Endothelial cell of hepatic sinusoid (primary cell): ENCODE results near the gene UBASH3B.
"Not testable (repeated sequence)": the region's sequence is repeated elsewhere in the genome, so short reads cannot be mapped to it uniquely, and the experiment has no call there.

Source experiments
- in situ Hi-C: cut with HindIII; loops from 2 replicates; pipeline ENCODE4 v1.10.0; 2017; ENCODE audit warnings: low sequenced_read_pairs

Gene UBASH3B

GRCh38 chr11:122803716-122804115 lies 148.2 kb downstream of the UBASH3B start:
- in situ Hi-C loops: no loop called here

DNA sequence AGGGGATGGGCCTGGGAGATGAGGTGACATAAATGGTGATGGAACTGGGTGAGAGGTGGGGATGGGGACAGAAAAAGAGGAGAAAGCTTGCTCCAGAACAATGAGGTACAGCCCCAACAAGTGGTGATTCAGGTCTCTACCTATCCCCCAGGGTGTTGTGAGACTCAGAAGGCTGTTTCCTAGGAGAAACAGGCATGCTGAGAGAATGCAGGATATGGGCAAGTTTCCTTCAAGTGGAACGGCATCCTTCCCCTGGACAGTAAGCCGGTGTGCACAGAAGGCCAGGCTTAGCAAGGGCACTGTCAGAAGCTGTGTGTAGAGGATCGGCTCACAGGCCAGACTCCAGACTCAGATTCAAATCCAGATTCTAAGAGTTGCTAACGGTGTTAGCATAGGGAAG lies 148.6 kb downstream of the UBASH3B start:
- in situ Hi-C loops: no loop called here

GRCh38 chr11:122804796-122805195 lies 149.3 kb downstream of the UBASH3B start:
- in situ Hi-C loops: no loop called here

DNA sequence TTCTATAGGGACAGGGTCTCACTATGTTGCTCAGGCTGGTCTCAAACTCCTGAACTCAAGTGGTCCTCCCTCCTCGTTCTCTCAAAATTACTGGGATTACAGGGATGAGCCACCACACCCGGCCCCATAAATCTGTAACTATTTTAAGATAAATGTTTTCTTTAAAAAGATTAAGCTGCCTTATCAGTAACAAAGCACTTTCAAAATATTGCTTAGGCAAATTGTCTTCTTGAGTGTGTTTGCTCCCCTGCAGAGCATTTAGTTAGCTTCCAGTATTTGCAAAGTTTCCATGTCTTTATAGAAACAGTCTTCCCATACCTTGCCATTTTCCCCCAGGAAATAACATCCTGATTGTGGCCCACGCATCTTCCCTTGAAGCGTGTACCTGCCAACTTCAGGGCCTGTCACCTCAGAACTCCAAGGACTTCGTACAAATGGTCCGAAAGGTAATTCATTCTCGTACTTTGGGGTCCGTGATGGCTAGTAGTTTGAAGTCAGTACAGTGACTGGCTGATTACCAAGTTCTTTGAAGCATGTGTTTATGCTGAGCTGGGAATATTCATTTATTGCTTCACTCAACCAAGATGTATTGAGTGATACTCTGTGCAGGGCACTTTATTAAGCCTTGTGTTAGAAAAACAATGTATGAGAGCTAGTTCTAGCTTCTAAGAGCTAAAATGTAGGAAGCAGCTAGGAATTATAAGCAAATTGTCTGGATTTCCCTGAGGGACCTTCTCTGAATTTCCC lies 152.4 kb downstream of the UBASH3B start:
- in situ Hi-C loops: no loop called here

DNA sequence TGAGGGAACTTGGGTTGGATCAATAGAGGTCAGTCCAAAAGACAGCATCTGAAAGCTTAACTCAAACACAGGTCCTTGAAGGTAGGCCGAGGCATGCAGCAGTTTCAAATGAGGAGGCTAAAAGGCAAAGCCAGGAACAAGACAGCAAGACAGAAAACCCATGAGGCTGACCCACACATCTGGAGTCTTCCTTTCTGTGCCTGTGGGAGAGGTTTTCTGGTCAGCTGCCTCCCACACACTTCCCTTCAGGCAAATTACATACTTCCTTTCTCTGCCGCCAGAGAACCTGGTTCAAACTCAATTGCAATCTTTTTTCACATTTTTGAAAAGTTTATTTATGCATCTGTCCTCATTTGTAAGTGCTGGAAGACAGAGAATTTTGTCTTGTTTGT lies 153.0 kb downstream of the UBASH3B start:
- in situ Hi-C loops: no loop called here

DNA sequence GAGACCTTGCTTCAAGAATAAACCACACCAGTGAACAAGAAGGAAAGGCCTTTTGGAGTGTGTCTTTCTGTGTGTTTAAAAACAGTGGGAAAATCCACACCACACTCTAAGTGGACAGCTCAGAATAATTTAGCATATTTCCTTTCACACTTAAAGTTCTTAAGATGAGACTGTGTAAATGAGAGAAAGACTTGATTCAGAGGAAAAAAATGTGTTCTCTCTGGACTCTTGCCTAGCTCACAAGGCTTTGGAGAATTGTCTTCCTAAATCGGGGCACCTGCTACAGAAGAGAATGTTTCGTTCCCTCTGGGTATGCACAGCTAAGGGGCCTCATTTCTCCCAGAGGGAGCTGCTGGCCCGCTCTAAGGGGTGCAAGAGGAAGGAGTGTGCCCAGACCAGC lies 154.3 kb downstream of the UBASH3B start:
- in situ Hi-C loops: no loop called here

DNA sequence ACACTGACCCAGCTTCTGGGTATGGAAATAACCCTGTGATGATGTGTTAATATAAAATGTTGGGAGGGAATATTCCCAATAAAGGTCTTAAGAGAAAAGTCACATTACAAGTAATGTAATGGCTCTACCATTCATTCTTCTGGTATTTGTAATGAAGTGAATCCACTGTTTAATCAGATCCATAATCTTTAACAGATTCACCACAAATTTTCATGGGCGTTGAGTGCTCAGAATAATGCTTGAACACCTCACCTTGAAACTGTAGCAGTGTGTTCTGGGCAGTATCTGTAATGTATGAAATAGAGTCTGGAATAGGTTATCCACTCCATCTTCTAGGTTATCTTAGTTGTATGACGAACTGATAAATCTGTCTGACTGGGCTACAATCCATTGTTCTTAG lies 156.2 kb downstream of the UBASH3B start:
- in situ Hi-C loops: no loop called here

- in situ Hi-C loops: no loop called here
Measured at GRCh38 chr11:122812638-122813037, 157.1 kb downstream of the UBASH3B start.

- in situ Hi-C loops: no loop called here
Measured at GRCh38 chr11:122813176-122813893, 157.8 kb downstream of the UBASH3B start.

GRCh38 chr11:122813894-122814270 lies 158.4 kb downstream of the UBASH3B start:
- in situ Hi-C loops: no loop called here

GRCh38 chr11:122814401-122814800 lies 158.9 kb downstream of the UBASH3B start:
- in situ Hi-C loops: no loop called here

DNA sequence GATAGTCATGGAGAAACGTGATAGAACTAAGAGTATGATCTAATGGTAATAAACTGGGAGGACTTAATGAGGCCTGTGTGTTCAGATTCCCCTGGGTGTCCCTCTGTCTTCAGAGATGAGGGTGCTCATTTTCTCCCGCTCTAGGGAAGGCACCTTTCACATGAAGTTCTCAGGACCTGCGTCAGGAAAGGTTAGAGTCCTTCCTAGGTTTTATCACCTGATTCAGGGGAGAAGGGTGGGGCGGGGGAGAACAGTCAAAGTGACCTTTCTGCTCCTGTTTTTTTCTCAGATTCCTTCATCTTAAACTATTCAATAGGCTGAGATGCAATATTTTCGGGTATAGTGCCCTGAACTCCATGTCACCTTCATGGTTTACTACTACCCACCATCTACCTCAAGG lies 160.4 kb downstream of the UBASH3B start:
- in situ Hi-C loops: no loop called here

GRCh38 chr11:122816761-122817520 lies 161.4 kb downstream of the UBASH3B start:
- in situ Hi-C loops: no loop called here

DNA sequence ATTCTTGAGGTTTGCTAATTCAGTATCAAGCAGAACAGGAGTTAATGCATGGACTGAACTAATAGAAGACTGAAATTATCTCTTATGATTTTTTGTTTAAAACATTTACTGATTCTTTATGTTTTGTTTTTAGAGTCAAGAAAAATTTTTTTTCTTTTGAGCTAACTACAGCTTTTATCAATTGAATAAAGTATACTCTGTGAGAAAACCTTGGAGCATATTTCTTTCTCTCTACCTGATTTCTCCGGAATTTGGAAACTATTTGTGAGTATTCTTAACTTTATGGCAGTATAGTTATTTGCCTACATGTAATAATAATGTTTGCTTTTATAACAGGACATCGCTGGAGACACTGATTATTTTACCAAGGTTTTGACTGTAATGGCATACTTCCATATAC lies 164.6 kb downstream of the UBASH3B start:
- in situ Hi-C loops: no loop called here

GRCh38 chr11:122821169-122821568 lies 165.6 kb downstream of the UBASH3B start:
- in situ Hi-C loops: no loop called here

DNA sequence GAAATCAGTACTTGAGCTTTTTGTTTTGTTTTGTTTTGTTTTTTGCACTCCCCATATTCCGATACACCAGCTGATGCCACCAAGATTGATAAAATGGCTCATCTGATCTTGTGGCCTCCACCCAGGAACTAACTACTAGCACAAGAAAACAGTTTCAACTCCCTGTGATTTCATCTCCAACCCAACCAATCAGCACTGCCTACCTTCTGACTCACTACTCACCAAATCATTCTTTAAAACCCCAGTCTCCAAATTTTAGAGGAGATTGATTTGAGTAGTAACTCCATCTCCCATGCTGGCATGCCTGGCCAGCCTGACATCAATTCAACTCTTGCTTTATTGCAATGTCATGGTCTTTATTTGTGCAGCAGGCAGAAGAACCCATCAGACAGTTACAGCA lies 166.7 kb downstream of the UBASH3B start:
- in situ Hi-C loops: no loop called here

DNA sequence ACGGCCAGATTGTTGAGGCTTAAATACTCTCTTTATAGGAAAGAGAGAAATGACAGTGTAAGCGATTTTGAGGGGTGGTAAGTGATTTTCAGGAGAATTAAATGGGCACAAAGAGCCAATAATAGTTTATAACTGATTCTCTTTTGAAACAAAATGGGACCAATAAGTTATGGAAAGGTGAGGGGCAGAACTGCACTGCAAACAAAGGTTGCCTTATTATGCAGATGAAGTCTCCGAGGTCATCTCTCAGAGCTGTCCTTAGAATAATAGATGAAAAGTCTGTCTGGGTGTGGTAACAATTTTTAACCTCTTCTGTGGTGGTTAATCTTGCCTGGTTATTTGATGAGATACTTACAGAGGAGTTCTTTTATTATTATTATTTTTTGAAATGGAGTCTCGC lies 168.0 kb downstream of the UBASH3B start:
- in situ Hi-C loops: no loop called here

GRCh38 chr11:122829371-122829770 lies 173.8 kb downstream of the UBASH3B start:
- in situ Hi-C loops: not testable (repeated sequence)

- in situ Hi-C loops: not testable (repeated sequence)
Measured at GRCh38 chr11:122832297-122832696, 176.8 kb downstream of the UBASH3B start.

DNA sequence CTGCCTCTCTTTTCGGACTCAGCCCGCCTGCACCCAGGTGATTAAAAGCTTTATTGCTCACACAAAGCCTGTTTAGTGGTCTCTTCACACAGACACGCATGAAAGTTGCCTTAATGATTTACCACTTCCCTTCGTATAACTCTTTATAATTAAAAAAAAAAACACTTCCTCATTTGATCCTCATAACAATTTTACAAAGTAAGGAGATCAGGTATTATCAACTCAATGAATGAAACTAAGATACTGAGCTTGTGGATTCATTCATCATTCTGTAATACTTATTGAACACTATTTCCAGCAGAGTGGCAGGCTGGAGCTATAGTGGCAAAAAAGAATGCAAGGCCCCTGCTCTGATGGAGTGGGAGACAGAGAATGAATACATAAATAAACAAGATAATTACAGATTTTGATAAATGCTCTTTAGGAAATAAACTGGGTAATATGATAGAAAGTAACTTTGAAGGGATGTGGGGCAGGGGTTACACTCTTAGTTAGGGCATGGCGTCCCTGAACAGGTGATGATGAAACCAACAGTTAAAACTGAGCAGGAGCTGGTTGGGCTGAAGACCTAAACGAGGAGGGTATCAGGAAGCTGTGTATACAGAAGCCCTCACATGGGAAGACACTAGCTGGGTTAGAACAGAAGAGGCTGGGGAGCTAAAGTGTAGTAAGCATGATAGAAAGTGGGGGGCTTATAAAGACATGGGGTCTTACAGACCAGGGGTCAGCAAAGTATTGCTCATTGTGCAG lies 177.4 kb downstream of the UBASH3B start:
- in situ Hi-C loops: no loop called here

GRCh38 chr11:122833846-122834464 lies 178.4 kb downstream of the UBASH3B start:
- in situ Hi-C loops: no loop called here
